ENCODE data around the gene STXBP5L.

The STXBP5L gene

GRCh38 chr3:121063628-121064027 lies 155.6 kb downstream of the STXBP5L start:
- ATAC-seq: no peak
- TF ChIP-seq PATZ1 (CRISPR knock-in tag; IDR thresholded peaks at IDR 0.05; ENCODE audit: borderline replicate concordance) (no peak), GLIS3 (CRISPR knock-in tag; IDR thresholded peaks at IDR 0.05) (no peak), POU6F1 (CRISPR knock-in tag; IDR thresholded peaks at IDR 0.05; ENCODE audit: borderline replicate concordance, low read depth) (no peak), BACH2 (CRISPR knock-in tag; IDR thresholded peaks at IDR 0.05; ENCODE audit: borderline replicate concordance) (no peak), ESRRG (CRISPR knock-in tag; IDR thresholded peaks at IDR 0.05) (no peak), TOX (CRISPR knock-in tag; IDR thresholded peaks at IDR 0.05; ENCODE audit: borderline replicate concordance) (no peak), ARNTL (CRISPR knock-in tag; IDR thresholded peaks at IDR 0.05; ENCODE audit: borderline replicate concordance, low read depth) (no peak), ZNF8 (CRISPR knock-in tag; IDR thresholded peaks at IDR 0.05) (no peak), ISL1 (CRISPR knock-in tag; IDR thresholded peaks at IDR 0.05) (no peak)

- no peak for ATAC-seq
- TF ChIP-seq ARNTL (CRISPR knock-in tag; IDR thresholded peaks at IDR 0.05; ENCODE audit: borderline replicate concordance, low read depth) (no peak), TOX (CRISPR knock-in tag; IDR thresholded peaks at IDR 0.05; ENCODE audit: borderline replicate concordance) (no peak), GLIS3 (CRISPR knock-in tag; IDR thresholded peaks at IDR 0.05) (no peak), CSRNP3 (CRISPR knock-in tag; IDR thresholded peaks at IDR 0.05) (no peak), SNAI2 (CRISPR knock-in tag; IDR thresholded peaks at IDR 0.05) (no peak), POU6F1 (CRISPR knock-in tag; IDR thresholded peaks at IDR 0.05; ENCODE audit: borderline replicate concordance, low read depth) (no peak), CREB5 (CRISPR knock-in tag; IDR thresholded peaks at IDR 0.05; ENCODE audit: low read depth) (no peak), ZC3H10 (CRISPR knock-in tag; IDR thresholded peaks at IDR 0.05) (no peak), ZNF70 (CRISPR knock-in tag; IDR thresholded peaks at IDR 0.05) (no peak), PPARA (CRISPR knock-in tag; IDR thresholded peaks at IDR 0.05; ENCODE audit: borderline replicate concordance) (no peak), CSDC2 (CRISPR knock-in tag; IDR thresholded peaks at IDR 0.05) (no peak), OSR1 (CRISPR knock-in tag; IDR thresholded peaks at IDR 0.05) (no peak), ZFP3 (CRISPR knock-in tag; IDR thresholded peaks at IDR 0.05) (no peak), ESRRG (CRISPR knock-in tag; IDR thresholded peaks at IDR 0.05) (no peak), RARB (CRISPR knock-in tag; IDR thresholded peaks at IDR 0.05) (no peak), ZFP30 (CRISPR knock-in tag; IDR thresholded peaks at IDR 0.05) (no peak)
Measured at GRCh38 chr3:121064121-121064520, 156.1 kb downstream of the STXBP5L start.

GRCh38 chr3:121072133-121072532 lies 164.1 kb downstream of the STXBP5L start:
- TF ChIP-seq POU6F1 (CRISPR knock-in tag; IDR thresholded peaks at IDR 0.05; ENCODE audit: borderline replicate concordance, low read depth) (no peak), RARB (CRISPR knock-in tag; IDR thresholded peaks at IDR 0.05) (no peak), CSRNP3 (CRISPR knock-in tag; IDR thresholded peaks at IDR 0.05) (no peak), ZFP3 (CRISPR knock-in tag; IDR thresholded peaks at IDR 0.05) (no peak), TCF4 (CRISPR knock-in tag; IDR thresholded peaks at IDR 0.05; ENCODE audit: borderline replicate concordance) (no peak), ZNF565 (CRISPR knock-in tag; conservative IDR thresholded peaks at IDR 0.05; ENCODE audit: low read depth) (no peak), CSDC2 (CRISPR knock-in tag; IDR thresholded peaks at IDR 0.05) (no peak), TOX (CRISPR knock-in tag; IDR thresholded peaks at IDR 0.05; ENCODE audit: borderline replicate concordance) (no peak)
- ATAC-seq: no peak

Measured in SK-N-SH treated with all-trans-retinoic acid at 6 μM for 48 hours (cell line).